ENCODE results near the gene ATP6V0C.

DNA sequence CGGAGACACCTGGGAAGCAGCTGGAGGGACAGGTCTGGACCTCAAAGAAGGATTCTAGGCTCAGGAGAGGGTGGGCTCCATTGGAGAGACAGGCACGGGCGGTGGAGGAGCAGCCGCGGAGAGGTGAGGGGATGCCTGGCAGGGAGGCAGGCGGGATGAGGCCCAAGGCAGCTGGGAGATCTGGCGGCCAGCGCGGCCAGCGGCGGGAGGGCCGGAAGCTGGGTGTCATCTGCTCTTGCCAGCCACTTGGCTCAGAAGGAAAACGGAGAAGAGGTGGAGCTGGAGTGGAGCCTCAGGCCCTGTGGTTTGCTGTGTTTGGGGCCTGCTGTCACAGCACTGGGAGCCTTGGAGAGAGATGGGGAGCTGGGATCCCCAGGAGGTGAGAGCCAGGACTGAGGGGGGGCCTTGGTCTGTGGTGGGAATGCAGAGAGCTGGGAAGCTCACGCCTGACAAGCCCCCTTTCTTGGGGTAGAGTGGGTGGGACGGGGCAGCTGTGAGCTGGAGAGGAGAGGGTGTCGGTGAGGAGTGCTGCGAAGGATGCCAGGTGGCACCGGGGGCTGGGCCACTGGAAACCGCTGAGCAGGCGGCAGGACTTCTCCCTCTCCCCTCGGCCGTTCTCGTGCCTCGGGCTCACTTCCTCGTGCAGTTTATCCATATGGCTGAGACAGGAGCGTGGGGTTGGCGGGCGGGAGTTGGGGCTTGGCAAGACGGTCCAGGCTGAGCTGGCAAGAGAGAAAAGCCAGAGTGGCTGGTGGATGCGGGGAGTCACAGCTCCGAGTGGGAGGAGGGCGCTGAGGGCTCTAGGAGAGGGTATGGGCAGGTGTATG, 30.8 kb upstream of the ATP6V0C start:
- TF ChIP-seq CTCF (IDR thresholded peaks at IDR 0.05) (no peak), POLR2A (IDR thresholded peaks at IDR 0.05) (no peak)
